ENCODE data around the gene HIVEP3.
"Not testable (repeated sequence)": the region's sequence is repeated elsewhere in the genome, so short reads cannot be mapped to it uniquely, and the experiment has no call there.

Gene HIVEP3

GRCh38 chr1:41559331-41559730, 359.4 kb downstream of the HIVEP3 start (continued):
- TF ChIP-seq ZNF596 (tag by site-specific recombination; IDR thresholded peaks at IDR 0.05) (no peak), AEBP2 (tag by site-specific recombination; IDR thresholded peaks at IDR 0.05; ENCODE audit: borderline replicate concordance) (no peak), SETDB1 (IDR thresholded peaks at IDR 0.05; ENCODE audit: insufficient read length, low read length) (no peak), ZNF221 (tag by site-specific recombination; IDR thresholded peaks at IDR 0.05; ENCODE audit: borderline replicate concordance) (no peak), ZNF449 (tag by site-specific recombination; IDR thresholded peaks at IDR 0.05) (no peak), ZNF366 (tag by site-specific recombination; conservative IDR thresholded peaks at IDR 0.05) (no peak), SP3 (tag by site-specific recombination; IDR thresholded peaks at IDR 0.05) (no peak)

- TF ChIP-seq ZNF623 (tag by site-specific recombination; IDR thresholded peaks at IDR 0.05): no peak
- Histone ChIP-seq H3K9me3 (ENCODE audit: control insufficient read depth, insufficient read depth, low read depth, low read length) (no peaks in the 10 kb centered on the region), H3K4me1 (ENCODE audit: control insufficient read depth, insufficient read depth, low read length) (no peaks in the 10 kb centered on the region), H3K27ac (ENCODE audit: extremely low read depth, low read depth, low read length) (no peak overlapping the region), H3K36me3 (ENCODE audit: control insufficient read depth in 2 of 2, insufficient read depth in 1 of 2, low read length in 2 of 2) (no peaks in the 10 kb centered on the region), H3K4me3 (ENCODE audit: low read depth, low read length) (no peak overlapping the region)
- CTCF ChIA-PET: no interaction called here
- POLR2A ChIA-PET: no interaction called here
These were observed 360.0 kb downstream of the HIVEP3 start for GRCh38 chr1:41558761-41559171.

- TF ChIP-seq ZBTB44 (tag by site-specific recombination; IDR thresholded peaks at IDR 0.05) (no peak), ZBTB26 (tag by site-specific recombination; optimal IDR thresholded peaks at IDR 0.05) (no peak), PRDM10 (tag by site-specific recombination; IDR thresholded peaks at IDR 0.05) (no peak), GLIS2 (tag by site-specific recombination; IDR thresholded peaks at IDR 0.05) (no peak)
- Histone ChIP-seq H3K27ac (ENCODE audit: extremely low read depth, low read depth, low read length) (no peak overlapping the region), H3K4me1 (ENCODE audit: control insufficient read depth, insufficient read depth, low read length) (no peaks in the 10 kb centered on the region), H3K9me3 (ENCODE audit: control insufficient read depth, insufficient read depth, low read depth, low read length) (no peaks in the 10 kb centered on the region), H3K36me3 (ENCODE audit: control insufficient read depth in 2 of 2, insufficient read depth in 1 of 2, low read length in 2 of 2) (no peaks in the 10 kb centered on the region), H3K4me3 (ENCODE audit: low read depth, low read length) (no peak overlapping the region)
- POLR2A ChIA-PET: no interaction called here
- CTCF ChIA-PET: no interaction called here
These were observed 360.8 kb downstream of the HIVEP3 start for GRCh38 chr1:41557751-41558455.

GRCh38 chr1:41554746-41555145, 364.0 kb downstream of the HIVEP3 start:
- H3K4me1 ChIP-seq (ENCODE audit: control insufficient read depth, insufficient read depth, low read length); H3K36me3 ChIP-seq (ENCODE audit: control insufficient read depth in 2 of 2, insufficient read depth in 1 of 2, low read length in 2 of 2); H3K9me3 ChIP-seq (ENCODE audit: control insufficient read depth, insufficient read depth, low read depth, low read length); H3K27ac ChIP-seq (ENCODE audit: extremely low read depth, low read depth, low read length); H3K4me3 ChIP-seq (ENCODE audit: low read depth, low read length); POLR2A ChIA-PET: not testable (repeated sequence)
- CTCF ChIA-PET: interaction anchor here (0.7 kb wide), 1 partner anchor 109 kb away, joined by 3 read pairs; no protein-coding TSS in a partner anchor

Data from HEK293 (cell line).